ENCODE measurements around the gene GDF2.

Gene GDF2

GRCh38 chr10:47294057-47294456, 28.2 kb upstream of the GDF2 start:
- DNase-seq, result no peak

DNA sequence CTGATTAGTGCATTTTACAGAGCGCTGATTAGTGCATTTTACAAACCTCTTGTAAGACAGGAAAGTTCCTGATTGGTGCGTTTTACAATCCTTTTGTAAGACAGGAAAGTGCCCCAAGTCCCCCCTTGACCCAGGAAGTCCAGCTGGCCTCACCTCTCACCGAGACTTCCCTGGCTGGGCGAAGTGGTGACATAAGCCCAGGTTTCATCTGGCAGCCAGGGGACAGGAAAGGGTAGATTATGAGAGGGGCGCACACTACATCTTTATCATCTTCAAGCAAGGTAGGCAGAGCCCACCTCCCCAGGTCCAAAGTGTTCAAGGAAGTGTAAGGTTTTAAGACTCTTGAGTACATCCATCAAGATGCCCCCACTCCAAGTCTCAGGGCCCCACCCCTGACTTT, 27.8 kb upstream of the GDF2 start:
- no peak for DNase-seq

DNA sequence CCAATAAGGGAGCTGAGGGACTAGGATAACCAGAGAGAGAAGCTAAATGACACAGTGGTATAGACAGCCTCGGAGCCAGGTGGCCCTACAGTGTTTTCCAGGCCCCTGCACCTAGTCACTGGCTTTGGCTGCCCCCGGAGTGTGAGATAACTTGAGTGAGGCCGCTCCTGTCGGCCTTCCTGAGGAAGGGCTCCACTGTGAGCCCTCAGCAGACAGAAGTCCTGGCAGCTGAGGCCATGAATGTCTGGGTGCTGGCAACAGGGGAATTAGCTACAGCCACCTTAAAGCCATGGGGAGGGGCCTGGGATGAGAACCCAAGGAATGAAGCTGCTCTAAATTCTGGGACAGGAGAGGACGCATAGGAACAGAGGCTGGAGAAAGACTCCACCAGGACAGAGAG, 26.8 kb upstream of the GDF2 start:
- no peak for DNase-seq

- no peak for DNase-seq
Measured at GRCh38 chr10:47296156-47296894, 25.9 kb upstream of the GDF2 start.

GRCh38 chr10:47296941-47297340, 25.3 kb upstream of the GDF2 start:
- DNase-seq, result no peak

GRCh38 chr10:47297866-47298540, 24.3 kb upstream of the GDF2 start:
- DNase-seq, result no peak

DNA sequence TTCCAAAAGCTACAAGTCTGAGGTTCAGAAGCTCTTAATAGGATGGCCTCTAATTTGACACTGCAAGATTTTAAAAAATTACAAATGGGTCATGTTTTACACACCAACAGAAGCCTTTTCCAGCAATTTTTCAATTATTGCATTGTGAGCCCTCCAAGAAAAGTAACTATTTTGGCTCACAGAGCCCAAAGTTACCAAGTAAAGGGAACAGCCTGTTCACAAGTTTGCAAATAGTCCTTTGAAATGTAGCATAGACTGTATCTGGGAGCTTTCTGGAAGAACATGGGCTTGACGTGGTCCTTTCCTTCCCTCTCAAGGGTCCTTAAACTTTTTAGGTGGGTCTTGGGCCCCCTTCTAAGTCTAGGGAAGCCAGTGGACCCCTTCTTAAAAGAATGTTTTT, 23.5 kb upstream of the GDF2 start:
- no peak for DNase-seq

- DNase-seq, result no peak
Measured at GRCh38 chr10:47299611-47300428, 22.4 kb upstream of the GDF2 start, which contains the start of gene GDF10. TSS of gene GDF10 (plus strand) at chr10:47300197. CDS start at chr10:47300652, 455 bp downstream.

DNA sequence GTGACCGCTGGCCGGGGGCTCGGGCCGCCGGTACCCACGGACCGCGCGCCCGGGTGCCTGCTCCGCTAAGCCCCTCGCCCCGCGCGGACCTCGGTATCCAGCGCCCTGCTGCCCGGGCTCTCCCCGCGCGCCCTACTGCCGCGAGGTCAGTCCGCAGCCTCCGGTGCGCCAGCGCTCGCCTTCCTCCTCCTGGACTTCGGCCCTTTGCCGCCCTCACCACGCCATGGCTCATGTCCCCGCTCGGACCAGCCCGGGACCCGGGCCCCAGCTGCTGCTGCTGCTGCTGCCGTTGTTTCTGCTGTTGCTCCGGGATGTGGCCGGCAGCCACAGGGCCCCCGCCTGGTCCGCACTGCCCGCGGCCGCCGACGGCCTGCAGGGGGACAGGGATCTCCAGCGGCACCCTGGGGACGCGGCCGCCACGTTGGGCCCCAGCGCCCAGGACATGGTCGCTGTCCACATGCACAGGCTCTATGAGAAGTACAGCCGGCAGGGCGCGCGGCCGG, 21.8 kb upstream of the GDF2 start:
- DNase-seq, result no peak

- no peak for DNase-seq
Measured at GRCh38 chr10:47301833-47302232, 20.4 kb upstream of the GDF2 start.

DNA sequence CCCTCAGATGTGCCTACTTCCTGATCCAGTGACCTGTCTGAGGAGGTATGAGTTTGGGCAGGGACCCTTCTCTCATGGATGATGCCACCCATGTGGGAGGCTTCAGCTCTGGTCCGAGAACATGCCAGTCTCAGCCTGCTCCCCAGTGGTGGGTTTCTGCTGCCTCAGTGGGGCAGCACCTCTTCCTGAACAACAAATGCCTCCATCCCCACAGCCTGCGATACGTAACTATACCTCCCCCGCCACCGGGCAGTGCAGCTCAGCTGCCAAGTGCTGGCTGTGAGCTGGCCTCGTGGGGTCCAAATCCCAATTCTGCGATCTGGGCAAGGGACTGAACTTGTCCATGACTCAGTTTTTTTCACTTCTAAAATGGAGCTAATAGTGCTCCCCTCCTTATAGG, 19.1 kb upstream of the GDF2 start:
- DNase-seq, result no peak

DNA sequence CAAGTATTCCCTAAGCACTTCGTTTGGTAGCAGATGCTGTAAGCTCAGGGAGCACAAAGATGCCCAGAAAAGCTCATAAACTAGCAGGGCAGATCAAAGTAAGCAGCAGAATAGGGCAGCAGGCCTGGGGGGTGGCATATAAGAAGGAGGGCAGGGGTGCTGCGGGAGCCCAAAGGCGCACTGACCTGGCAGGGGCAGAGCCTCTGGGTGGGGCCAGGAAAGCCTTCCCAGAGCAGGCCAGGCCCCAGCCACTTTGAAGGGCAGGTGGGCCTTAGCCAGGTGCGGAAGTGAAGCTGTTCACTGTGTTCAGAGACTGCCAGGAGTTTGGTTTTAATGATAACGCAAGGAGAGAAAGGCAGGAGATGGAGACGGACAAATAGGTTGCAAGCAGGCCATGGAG, 18.4 kb upstream of the GDF2 start:
- DNase-seq, result no peak

- no peak for DNase-seq
Measured at GRCh38 chr10:47305566-47305965, 16.7 kb upstream of the GDF2 start.

DNA sequence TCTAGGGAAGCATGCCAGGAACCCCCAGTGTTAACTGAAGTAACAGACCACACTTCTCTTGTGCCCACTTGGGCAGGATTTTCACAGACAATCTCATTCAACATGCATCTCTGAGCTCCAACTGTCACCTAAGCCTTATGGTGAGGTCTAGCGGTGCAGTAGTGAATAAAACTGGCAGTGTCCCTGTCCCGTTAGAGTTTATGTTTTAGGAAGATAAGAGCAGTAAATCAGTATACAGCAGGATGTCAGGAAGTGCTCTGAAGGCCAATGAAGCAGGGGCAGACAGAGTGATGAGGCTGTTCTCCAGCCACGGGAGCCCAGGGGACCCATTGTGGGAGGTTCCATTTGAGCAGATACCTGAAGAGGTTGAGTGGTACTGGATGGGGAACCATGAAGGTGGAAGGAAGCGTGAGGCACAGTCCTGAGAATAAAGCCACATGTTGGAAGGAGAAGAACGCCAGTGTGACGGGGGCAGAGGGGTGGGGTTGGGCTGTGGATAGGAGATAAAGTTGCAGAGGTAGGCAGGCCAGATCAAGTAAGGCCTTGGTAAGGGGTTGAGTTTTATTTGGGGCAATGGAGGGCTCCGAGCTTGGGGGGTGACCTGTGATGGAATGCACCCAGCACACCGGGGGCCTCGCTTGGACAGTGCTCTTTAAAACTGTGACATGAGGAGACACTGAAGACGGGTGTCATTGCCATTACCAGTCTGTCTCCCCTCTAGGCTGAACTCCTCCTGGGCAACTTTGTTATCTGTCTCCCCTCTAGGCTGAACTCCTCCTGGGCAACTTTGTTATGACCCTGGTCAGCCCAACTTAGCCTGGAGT, 15.7 kb upstream of the GDF2 start:
- DNase-seq, result no peak

DNA sequence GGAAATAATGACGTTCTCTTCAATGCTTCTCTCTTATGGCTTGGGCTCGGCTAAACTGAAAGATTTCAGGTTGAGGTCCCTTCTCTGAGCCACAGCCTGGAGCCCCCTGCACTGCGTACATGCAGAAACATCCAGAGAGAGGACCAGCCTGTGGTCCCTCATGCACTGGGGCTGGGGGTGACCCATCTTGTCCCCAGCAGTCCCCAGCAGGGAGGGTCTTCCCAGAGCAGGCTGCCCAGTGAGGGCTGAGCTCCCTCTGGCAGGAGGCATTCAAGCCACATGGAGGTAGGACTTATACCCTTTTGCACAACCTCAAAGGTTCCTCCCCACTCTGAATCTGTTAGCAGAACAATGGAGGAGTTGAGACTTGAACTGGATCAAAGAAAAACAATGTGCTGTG, 14.9 kb upstream of the GDF2 start:
- DNase-seq, result no peak

DNA sequence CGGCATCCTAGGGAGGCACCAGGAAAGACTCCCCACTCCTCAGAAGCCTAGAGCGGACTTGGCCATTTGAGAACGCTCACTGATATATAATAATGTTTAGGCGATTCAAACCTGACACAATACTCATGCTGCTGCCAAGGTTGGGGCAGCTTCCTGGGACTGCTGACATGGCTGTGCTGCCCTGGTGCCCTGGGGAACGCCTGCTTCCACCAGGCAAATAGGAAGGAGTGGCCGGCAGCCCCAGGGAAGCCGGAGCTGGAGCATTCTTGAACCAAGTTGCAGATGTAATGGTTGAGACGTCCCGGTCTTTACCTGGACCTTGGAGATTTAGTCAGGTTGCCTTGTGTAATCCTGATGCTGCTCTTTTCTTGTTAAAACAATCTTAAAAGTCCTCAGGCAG, 13.5 kb upstream of the GDF2 start:
- DNase-seq, result no peak

DNA sequence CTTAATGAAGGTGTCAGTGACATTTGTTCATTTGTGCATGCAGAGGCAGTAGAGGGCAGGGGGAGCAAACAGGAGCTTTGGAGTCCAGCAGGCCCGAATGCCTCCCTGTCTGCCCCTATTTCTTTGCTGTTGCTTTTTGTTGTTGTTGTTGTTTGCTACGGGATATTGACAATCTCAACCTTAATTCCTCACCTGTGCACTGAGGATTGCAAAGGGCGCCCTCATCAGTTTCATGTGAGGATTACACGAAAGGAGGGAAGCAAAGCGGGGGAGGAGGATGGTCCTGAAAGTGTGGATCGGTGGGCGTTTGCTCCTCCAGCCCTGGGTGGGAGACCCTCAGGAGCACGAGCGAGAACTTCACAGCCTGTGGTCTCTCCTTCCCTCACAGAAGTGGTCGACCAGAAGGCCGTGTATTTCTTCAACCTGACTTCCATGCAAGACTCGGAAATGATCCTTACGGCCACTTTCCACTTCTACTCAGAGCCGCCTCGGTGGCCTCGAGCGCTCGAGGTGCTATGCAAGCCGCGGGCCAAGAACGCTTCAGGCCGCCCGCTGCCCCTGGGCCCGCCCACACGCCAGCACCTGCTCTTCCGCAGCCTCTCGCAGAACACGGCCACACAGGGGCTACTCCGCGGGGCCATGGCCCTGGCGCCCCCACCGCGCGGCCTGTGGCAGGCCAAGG, 12.7 kb upstream of the GDF2 start:
- no peak for DNase-seq

DNA sequence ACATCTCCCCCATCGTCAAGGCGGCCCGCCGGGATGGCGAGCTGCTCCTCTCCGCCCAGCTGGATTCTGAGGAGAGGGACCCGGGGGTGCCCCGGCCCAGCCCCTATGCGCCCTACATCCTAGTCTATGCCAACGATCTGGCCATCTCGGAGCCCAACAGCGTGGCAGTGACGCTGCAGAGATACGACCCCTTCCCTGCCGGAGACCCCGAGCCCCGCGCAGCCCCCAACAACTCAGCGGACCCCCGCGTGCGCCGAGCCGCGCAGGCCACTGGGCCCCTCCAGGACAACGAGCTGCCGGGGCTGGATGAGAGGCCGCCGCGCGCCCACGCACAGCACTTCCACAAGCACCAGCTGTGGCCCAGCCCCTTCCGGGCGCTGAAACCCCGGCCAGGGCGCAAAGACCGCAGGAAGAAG, 12.2 kb upstream of the GDF2 start:
- DNase-seq, result no peak

DNA sequence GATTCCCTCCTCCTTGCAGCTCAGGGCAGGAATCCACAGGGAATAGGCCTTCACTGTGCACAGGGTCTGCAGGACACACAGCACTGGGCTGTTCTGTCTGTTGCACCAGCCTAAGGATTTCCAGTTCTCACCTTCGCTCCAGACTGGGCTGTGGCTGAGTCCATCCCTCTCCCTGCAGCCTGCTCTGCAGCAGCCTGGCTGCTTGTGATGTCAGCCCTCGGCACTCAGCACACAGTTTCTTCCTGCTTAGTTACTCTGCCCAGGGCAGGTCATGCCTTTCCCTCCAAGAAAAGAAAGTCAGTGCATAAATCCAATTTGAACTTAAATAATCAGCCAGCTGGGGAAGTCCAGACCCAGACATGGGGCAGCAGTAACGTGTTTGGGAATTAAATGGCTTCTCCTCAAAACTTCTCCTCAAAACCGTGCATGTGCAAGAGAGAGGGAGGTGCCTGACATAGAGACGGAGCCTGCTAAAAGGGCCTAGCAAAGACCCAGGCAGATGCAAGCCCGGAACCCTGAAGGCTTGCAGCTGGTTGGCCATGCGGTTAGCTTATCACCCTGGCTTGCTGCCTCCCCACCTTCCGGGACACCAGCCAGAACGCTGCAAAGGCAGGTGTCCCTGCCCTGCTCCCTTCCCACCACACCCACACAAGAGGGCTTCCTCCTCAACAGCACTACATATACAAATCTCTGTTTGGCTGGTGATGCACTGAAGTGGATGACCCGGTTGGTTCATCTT, 10.9 kb upstream of the GDF2 start:
- no peak for DNase-seq

GRCh38 chr10:47311932-47312662, 10.2 kb upstream of the GDF2 start:
- DNase-seq, result no peak

- no peak for DNase-seq
Measured at GRCh38 chr10:47312663-47312995, 9.6 kb upstream of the GDF2 start.

Measured in NCI-H187 treated with DMSO at 0.1 percent for 48 hours (cell line).